GM23338 (cell line): ENCODE measurements around the gene MYO5A.

Experiments used
- CREB1 ChIP-seq: fragments of 250-450 bp; sonication (Bioruptor Pico); IDR thresholded peaks from 2 replicates; pipeline ENCODE4 v1.5.0; 2020; ENCODE audit warnings: low read depth, mild to moderate bottlenecking, moderate library complexity
- CTCF ChIP-seq, 2 experiments: fragments of 200-600 bp in 1 of 2; sonication (generic) in 1 of 2; conservative IDR thresholded peaks; 2 replicates each; pipeline versions ENCODE4 v1.5.1 to v1.6.1; 2016 to 2017; ENCODE audit warnings: antibody characterized with exemption in 2 of 2, low read depth in 2 of 2, mild to moderate bottlenecking in 2 of 2, moderate library complexity in 1 of 2
- EZH2 ChIP-seq: fragments of 200-600 bp; sonication (generic); IDR thresholded peaks from one replicate; pipeline ENCODE4 v1.8.0; 2017; ENCODE audit warnings: antibody characterized with exemption, mild to moderate bottlenecking, low read depth; ENCODE audit not compliant: unreplicated experiment
- EZH2phosphoT487 ChIP-seq: fragments of 200-600 bp; sonication (generic); IDR thresholded peaks from one replicate; pipeline ENCODE4 v1.8.1; 2018; ENCODE audit warnings: antibody characterized with exemption; ENCODE audit not compliant: unreplicated experiment
- NANOG ChIP-seq: IDR thresholded peaks from 2 replicates; pipeline ENCODE4 v1.6.1; 2016; ENCODE audit warnings: antibody characterized with exemption, borderline replicate concordance
- POLR2AphosphoS5 ChIP-seq: IDR thresholded peaks from 2 replicates; pipeline ENCODE4 v1.6.1; 2016; ENCODE audit warnings: antibody characterized with exemption, low read depth
- REST ChIP-seq: IDR thresholded peaks from one replicate; pipeline ENCODE4 v1.6.1; 2018; ENCODE audit warnings: antibody characterized with exemption; ENCODE audit not compliant: unreplicated experiment
- ZNF114 ChIP-seq: fragments of 250-450 bp; sonication (Bioruptor Pico); IDR thresholded peaks from 2 replicates; pipeline ENCODE4 v1.5.0; 2020; ENCODE audit warnings: mild to moderate bottlenecking, moderate library complexity
- ZNF331 ChIP-seq: fragments of 250-450 bp; sonication (Bioruptor Pico); IDR thresholded peaks from 2 replicates; pipeline ENCODE4 v1.5.0; 2020; ENCODE audit warnings: low read depth, mild to moderate bottlenecking, moderate library complexity
- ZNF462 ChIP-seq: fragments of 250-450 bp; sonication (Bioruptor Pico); IDR thresholded peaks from 2 replicates; pipeline ENCODE4 v1.5.0; 2020; ENCODE audit warnings: mild to moderate bottlenecking, moderate library complexity

- TF ChIP-seq EZH2: no peak
- TF ChIP-seq POLR2AphosphoS5: no peak
- TF ChIP-seq CTCF (conservative IDR thresholded peaks at IDR 0.05; ENCODE audit: low read depth in 2 of 2): no peak
- no peak for TF ChIP-seq EZH2phosphoT487
- no peak for TF ChIP-seq REST
- no peak for TF ChIP-seq ZNF331
- no peak for TF ChIP-seq NANOG
- TF ChIP-seq CREB1: no peak
- TF ChIP-seq ZNF114: no peak
- TF ChIP-seq ZNF462: no peak
Measured at GRCh38 chr15:52340093-52340492, 188.6 kb downstream of the MYO5A start.
